Pons (tissue), 1 donor: ENCODE measurements around the gene GID8.
A peak's percentile ranks its signal among the peaks of the same experiment; 100 is the strongest.

Source experiments
- DNase-seq: peaks from one replicate; pipeline ENCODE4 v3.0.0-alpha.2; 2016; ENCODE audit warnings: low spot score

GID8 gene

GRCh38 chr20:62902926-62903615 lies 34.9 kb upstream of the GID8 start:
- DNase-seq: no peak

DNA sequence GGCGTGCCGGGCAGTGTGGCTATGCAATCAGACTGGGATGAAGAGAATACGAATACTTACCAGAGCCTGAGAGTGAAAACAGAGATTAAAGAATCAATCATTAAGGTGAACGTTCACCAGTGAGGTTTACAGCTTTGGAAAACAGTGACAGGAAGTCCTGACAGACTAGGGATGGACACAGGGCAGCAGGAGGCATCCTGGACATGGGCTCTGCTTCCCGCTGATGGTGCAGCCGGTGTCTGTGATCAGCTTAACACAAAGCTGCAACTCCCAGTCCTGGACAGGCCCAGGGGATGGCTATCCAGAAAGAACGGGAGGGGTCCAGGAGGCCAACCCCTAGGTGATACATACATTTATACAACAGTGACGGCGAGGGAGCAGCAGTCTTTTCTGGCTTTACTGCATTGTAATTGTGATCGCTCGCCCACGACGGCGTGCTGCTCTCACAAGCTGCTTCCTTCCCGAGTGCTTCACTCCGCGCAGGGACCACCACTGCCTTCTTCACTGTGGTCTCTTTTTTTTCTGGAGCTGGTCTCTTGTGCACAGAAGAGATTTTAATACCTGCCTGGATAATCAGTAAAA lies 32.3 kb upstream of the GID8 start:
- DNase-seq: no peak

DNA sequence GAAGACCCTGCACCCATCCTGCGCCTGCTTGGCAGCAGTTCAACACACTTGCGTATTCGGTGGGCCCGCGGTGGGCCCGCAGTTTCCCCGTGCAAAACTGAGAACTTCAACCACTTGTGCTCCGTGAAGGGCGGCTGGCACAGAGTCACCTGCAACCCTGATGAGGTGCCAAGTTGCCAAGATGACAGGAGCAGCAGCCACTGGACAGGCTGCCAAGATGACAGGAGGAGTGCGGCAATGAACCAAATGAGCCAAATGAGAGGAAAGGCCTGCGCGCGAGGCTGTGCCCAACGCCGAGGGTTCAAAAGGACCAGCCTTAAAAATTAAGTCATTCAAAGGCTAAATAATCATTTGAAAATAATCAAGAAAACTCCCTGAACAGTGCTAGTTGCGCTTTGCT lies 31.7 kb upstream of the GID8 start:
- DNase-seq: no peak

GRCh38 chr20:62906647-62907375 lies 31.1 kb upstream of the GID8 start:
- no peak for DNase-seq

DNA sequence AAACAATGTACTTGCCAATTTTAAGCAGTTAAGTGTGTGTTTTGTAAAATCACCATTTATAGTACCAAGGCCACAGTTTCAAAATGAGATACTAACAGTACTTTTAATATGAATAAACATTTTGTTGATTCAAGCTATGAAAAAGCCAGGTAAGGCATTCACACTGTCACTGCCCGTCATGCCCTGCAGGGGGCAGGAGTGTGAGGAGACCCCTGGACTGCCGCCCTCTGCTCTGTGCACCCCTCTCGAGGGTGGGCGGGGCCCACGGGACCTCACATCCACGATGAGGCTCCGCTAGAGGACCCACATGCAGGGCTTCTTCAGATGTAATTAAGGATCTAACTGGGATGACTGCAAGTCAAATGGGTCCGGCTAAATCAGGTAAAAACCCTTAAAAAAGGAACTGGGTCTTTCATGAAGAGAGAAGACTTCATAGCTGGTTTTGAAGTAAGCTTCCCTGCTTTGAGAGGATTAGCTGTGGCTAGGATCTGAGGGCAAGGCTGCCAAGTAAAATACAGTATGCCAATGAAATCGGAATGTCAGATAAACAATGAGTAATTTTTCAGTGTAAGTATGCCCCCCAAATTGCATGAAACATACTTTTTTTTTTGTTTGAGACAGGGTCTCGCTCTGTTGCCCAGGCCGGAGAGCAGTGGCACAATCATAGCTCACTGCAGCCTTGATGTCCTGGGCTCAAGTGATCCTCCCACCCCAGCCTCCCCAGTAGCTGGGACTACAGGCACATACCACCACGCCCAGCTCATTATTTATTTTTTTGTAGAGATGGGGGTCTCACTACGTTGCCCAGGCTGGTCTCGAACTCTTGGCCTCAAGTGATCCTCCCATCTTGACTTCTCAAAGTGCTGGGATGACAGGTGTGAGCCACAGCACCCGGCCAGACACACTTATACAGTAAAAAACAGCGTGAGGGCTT lies 30.3 kb upstream of the GID8 start:
- no peak for DNase-seq

DNA sequence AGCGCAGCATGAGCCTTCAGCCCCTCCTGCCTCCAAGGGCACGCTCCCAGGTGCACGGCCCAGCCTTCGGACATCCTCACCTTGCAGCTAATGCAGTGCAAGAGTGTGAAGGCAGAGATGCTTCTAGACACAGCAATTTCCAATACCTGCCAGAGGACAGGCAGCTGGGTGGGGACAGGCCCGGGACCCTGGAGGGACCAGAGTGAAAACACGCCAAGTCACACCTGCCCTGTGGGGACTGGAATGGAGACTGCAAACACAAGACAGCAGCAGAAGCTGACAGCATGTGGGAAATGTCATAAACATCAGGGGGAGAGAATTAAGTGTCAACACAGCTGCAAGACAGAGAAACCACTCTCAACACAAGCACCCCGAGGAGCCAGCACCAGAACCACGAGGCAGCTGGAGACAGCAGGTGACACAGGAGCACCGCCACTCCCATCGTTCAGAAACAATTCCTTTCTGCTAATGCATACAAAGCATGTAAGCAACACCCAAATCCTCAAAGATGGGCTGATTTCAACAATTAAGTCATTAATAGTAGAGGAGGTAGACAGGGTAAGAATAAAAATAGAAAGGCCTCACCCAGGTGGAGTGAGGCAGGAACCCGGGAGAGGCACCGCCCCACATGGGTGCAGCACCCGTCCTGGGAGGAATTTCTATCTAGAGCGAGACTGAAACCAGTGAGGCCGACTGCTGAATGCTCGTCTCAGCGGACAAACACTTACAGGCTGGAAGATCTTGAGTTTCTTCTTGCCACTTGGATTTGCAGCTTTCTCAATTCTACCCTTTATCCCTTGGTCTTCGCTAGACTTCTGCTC lies 28.8 kb upstream of the GID8 start:
- no peak for DNase-seq

DNA sequence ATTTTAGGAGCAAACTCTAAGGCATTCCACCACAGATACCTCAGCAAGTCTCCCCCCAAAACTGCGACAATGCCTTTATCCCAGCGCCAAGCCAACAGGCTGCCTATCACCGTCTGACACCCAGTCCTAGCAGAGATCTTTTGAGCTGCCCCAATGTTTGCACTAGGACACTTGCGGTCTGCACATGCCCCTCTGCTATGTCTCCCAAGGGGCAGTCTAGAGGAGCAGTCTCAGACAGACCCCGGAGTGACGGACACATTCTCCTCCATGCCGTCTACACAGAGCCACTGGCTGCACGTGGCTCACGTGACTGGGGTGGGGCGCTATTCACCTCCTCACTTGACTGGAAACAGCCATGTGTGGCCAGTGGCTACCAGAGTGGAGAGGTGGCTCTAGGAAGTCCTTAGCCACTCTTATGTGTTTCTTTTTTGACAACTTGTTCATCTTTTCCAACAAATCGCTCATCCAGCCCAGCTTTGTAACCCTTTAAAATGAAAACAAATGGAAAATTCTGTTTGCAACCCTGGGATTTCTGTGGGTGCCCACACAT lies 27.7 kb upstream of the GID8 start:
- DNase-seq: no peak

DNA sequence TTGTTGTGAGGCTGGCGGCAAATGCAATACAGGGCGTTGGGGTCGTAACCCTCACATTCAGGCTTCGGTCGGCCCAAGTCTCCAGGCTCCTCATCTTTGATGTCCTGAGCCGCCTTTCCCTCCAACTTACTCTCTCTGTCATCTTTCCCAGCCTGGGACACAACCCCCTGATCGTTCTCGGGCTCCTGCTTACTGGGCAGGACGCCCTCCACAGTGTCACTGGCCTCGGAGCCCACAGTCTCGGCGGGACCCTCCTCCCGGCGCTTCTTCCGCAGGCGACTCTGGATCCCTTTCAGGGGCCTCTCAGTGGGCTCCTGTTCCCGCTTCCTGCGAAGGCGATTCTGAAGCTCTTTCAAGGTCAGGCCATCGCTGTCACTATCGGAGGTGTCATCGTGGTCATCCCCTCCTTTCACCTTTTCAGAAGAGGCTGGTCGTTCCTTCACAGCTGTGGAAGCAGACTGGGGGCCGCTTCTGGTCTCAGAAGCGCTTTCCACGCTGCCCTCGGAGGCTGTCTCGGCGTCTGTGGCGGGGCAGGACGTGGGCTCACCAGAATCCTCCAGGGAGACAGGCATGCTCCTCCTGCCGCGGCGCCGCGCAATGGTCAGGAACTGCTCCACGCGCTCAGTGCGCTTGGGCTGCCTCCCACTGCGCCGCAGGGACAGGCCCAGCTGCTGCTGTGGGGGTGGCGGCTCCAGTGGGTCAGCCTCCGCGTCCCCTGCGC lies 27.0 kb upstream of the GID8 start:
- no peak for DNase-seq

GRCh38 chr20:62911701-62912280 lies 26.2 kb upstream of the GID8 start:
- no peak for DNase-seq

DNA sequence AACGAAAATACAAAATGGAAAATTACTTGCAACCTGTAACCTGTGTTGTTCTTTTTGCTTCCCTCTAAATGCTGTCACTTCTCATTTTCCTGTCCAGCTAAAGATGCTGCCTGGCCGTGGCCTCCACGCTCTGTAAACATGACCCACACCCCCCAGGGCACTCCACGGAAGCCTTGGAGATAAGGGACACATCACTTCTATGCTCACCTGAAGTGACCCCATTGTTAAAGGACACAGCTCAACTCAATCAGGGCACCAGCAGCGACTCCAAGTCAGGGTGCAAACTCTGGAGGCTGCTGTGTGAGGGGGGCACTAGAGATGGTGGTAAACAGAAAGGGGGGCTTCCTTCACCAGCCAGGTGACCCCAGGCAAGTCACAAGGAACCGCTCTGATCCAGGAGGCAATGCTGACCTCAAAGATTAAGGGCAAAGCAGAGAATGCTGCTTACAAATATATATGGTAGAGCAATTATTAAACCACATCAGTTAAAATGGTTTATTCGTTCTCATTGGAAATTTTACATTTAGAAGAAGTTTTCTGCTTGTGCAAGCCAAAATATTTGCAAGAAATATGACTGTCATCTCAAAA lies 24.8 kb upstream of the GID8 start:
- no peak for DNase-seq

- no peak for DNase-seq
These were observed 23.5 kb upstream of the GID8 start for GRCh38 chr20:62914436-62914835.

DNA sequence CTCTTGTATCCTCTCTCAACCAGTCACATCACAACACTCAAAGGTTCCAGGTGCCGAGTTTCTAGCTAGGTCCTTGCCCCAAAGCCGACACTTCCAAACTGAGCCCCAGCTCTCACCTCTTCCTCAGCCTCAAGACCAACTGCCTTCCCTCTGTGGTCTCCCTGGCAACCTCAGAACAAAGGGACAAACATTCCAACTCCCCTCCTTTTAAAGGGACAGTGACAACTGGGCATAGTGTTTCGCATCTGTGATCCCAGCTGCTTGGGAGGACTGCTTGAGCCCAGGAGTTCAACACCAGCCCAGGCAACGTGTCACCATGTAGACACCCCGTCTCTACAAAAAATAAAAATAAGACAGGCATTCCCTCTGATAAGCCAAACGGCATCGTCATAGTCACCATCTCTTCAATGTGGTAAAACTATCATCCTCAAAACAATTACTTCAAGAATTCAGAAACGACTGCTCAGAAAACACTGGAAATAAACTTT lies 22.9 kb upstream of the GID8 start:
- DNase-seq: peak; percentile 84

- DNase-seq: no peak
These were observed 21.1 kb upstream of the GID8 start for GRCh38 chr20:62916703-62917476.

- DNase-seq: no peak
These were observed 20.2 kb upstream of the GID8 start for GRCh38 chr20:62917720-62918119.

DNA sequence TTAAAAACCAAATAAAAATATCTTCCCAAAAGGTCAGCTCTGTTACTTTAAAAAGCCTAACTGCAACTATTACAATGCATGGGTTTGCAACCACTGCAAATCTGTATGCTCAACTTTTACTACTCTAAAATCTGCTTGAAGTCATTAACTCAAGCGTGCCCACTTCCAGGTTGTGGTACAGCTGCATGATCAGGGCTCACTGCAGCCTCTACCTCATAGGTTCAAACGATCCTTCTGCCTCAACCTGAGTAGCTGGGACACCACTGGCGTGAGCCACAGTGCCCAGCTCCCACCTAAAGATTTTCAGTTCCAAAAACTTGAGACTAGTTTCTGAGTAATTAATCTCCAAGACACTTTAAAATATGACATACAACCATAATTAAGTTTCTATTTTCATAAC lies 19.8 kb upstream of the GID8 start:
- no peak for DNase-seq

DNA sequence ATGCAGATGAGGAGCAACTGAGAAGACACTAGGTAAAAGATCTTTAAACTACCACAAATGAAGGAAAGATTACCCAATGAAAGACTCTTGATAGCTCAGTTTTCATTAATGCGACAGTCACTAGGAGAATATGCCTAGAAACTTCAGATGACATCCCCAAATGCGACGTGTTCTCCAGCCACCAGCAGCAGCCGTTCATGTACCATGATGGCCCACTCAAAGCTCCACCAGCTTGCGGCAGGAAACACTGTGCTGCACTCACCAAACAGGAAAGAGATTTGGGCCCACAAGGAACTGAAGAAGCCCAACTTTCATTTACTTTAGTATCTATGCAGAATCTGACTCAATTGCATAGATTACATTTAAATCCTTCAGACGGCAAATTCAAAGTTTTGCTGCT lies 19.1 kb upstream of the GID8 start:
- DNase-seq: no peak

DNA sequence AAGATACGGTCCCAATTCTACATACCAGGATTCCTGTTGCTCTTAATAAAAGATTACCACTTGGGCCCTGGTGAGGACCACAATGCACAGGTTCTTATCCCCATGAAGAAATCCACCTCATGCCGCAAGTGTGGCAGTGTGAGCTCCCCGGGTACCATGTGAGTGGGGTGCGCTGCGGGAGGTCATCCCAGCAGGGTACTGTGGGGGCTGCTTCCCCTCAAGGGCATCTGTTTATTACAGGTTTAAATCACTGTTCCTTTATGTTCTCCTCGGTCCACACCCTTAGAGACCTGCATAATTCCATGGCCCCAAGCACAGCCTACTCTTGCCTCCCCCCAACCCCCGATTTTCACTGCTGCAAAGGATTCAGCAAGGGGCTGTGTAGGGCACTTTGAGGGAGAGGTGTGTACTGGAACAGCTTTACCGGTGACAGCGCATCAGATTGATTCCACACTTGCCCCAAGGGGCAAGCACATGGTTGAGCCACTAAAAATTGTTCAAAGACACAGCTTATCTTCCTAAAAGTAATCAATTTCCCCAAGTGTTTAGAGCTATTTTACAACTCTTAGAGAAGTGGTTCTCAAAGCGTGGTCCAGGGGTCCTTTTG lies 17.8 kb upstream of the GID8 start:
- no peak for DNase-seq

GRCh38 chr20:62921119-62921687 lies 16.7 kb upstream of the GID8 start:
- no peak for DNase-seq
